CD14-positive monocyte (primary cell): ENCODE measurements around the gene EIF2AK2. TPM values are rescaled to one million over a fixed set of nuclear protein-coding genes. Genes with fewer than 3 reads are reported as not detected.

Experiments
- DNase-seq, 3 donors: peaks; one replicate each; pipeline ENCODE4 v3.0.0-alpha.2; 2011 to 2022
- H2AFZ ChIP-seq: 2 replicates; pipeline ENCODE4 v1.6.0; 2012; ENCODE audit warnings: mild to moderate bottlenecking, low read depth, low read length, inconsistent platforms; ENCODE audit not compliant: insufficient read depth, poor library complexity, severe bottlenecking
- H3K27ac ChIP-seq, 2 donors: 1 replicate in 1 of 2; 2 replicates in 1 of 2; pipeline ENCODE4 v1.5.1; 2012 to 2013; ENCODE audit warnings: low read length in 2 of 2, control low read depth in 1 of 2, inconsistent platforms in 1 of 2, low read depth in 1 of 2, mild to moderate bottlenecking in 1 of 2
- H3K27me3 ChIP-seq, 2 donors: one replicate each; pipeline versions ENCODE4 v1.6.0 to v1.6.1; 2011 to 2013; ENCODE audit warnings: low read length in 2 of 2; ENCODE audit not compliant: control insufficient read depth in 2 of 2, insufficient read depth in 2 of 2
- H3K36me3 ChIP-seq, 2 donors: replicated peaks in 1 of 2; 1 replicate in 1 of 2; 2 replicates in 1 of 2; pipeline versions ENCODE4 v1.5.1 to v1.6.1; 2012 to 2013; ENCODE audit warnings: low read length in 2 of 2, control low read depth in 1 of 2, inconsistent platforms in 1 of 2, mild to moderate bottlenecking in 1 of 2; ENCODE audit not compliant: insufficient read depth in 2 of 2, control insufficient read depth in 1 of 2
- H3K4me1 ChIP-seq, 2 donors: 1 replicate in 1 of 2; 2 replicates in 1 of 2; pipeline versions ENCODE4 v1.5.1 to v1.6.1; 2012 to 2013; ENCODE audit warnings: low read length in 2 of 2, control low read depth in 1 of 2, inconsistent platforms in 1 of 2, mild to moderate bottlenecking in 1 of 2, moderate library complexity in 1 of 2; ENCODE audit not compliant: insufficient read depth in 2 of 2, control insufficient read depth in 1 of 2
- H3K4me2 ChIP-seq: replicated peaks from 2 replicates; pipeline ENCODE3; 2012; ENCODE audit warnings: low read length, moderate library complexity, mild to moderate bottlenecking; ENCODE audit not compliant: poor library complexity, severe bottlenecking; ENCODE audit errors: extremely low read depth
- H3K4me3 ChIP-seq, 3 experiments: fragments of 200-600 bp in 1 of 3; sonication (generic) in 1 of 3; replicated peaks in 1 of 3; 1 replicate in 2 of 3; 2 replicates in 1 of 3; pipeline ENCODE4 v1.5.1; 2011 to 2013; ENCODE audit warnings: low read length in 3 of 3, mild to moderate bottlenecking in 3 of 3, control low read depth in 2 of 3, low read depth in 2 of 3, inconsistent platforms in 1 of 3, moderate library complexity in 1 of 3
- H3K79me2 ChIP-seq: 2 replicates; pipeline ENCODE4 v1.6.0; 2012; ENCODE audit warnings: mild to moderate bottlenecking, control low read depth, inconsistent platforms, low read length, moderate library complexity; ENCODE audit not compliant: insufficient read depth
- H3K9ac ChIP-seq: 2 replicates; pipeline ENCODE4 v1.6.0; 2017; ENCODE audit warnings: low read length, mild to moderate bottlenecking; ENCODE audit not compliant: insufficient read depth, poor library complexity, severe bottlenecking
- H3K9me3 ChIP-seq, 2 donors: replicated peaks in 1 of 2; 1 replicate in 1 of 2; 2 replicates in 1 of 2; pipeline versions ENCODE4 v1.5.1 to v1.6.1; 2012 to 2013; ENCODE audit warnings: low read length in 2 of 2, control low read depth in 1 of 2; ENCODE audit not compliant: control insufficient read depth in 1 of 2, insufficient read depth in 1 of 2
- H4K20me1 ChIP-seq: 2 replicates; pipeline ENCODE4 v1.6.0; 2012; ENCODE audit warnings: mild to moderate bottlenecking, low read length, control low read depth, moderate library complexity; ENCODE audit not compliant: insufficient read depth
- H3K27ac Mint-ChIP-seq, 7 donors: one replicate each; pipeline ENCODE4 v1.8.0; 2020; ENCODE audit warnings: mild to moderate bottlenecking in 7 of 7, mixed read lengths in 7 of 7, moderate library complexity in 6 of 7, inconsistent platforms in 2 of 7
- H3K27me3 Mint-ChIP-seq, 3 donors: one replicate each; pipeline ENCODE4 v1.8.0; 2021 to 2022; ENCODE audit warnings: low read depth in 3 of 3, mild to moderate bottlenecking in 3 of 3, mixed read lengths in 3 of 3, moderate library complexity in 3 of 3, inconsistent platforms in 1 of 3
- H3K36me3 Mint-ChIP-seq, 2 donors: one replicate each; pipeline ENCODE4 v1.8.0; 2020; ENCODE audit warnings: mixed read lengths in 2 of 2, inconsistent platforms in 1 of 2, mild to moderate bottlenecking in 1 of 2
- H3K4me1 Mint-ChIP-seq: one replicate; pipeline ENCODE4 v1.8.0; 2020; ENCODE audit warnings: mild to moderate bottlenecking, mixed read lengths
- H3K4me3 Mint-ChIP-seq, 2 donors: one replicate each; pipeline ENCODE4 v1.8.0; 2020; ENCODE audit warnings: mild to moderate bottlenecking in 2 of 2, mixed read lengths in 2 of 2, moderate library complexity in 1 of 2
- H3K9me3 Mint-ChIP-seq, 7 donors: one replicate each; pipeline ENCODE4 v1.8.0; 2020 to 2022; ENCODE audit warnings: mixed read lengths in 7 of 7, mild to moderate bottlenecking in 6 of 7, moderate library complexity in 6 of 7, inconsistent platforms in 2 of 7
- WGBS: methylation state at CpG from one replicate; pipeline ENCODE4 v1.1.5; 2013; ENCODE audit warnings: missing lambda C conversion rate; ENCODE audit not compliant: insufficient coverage; 5-methylcytosine and 5-hydroxymethylcytosine counted together
- intact Hi-C, 2 donors: fragments of 100-400 bp; cut with micrococcal nuclease; formaldehyde crosslinking; loops; one replicate each; pipeline versions ENCODE4 v1.15.0 to v1.15.1; 2023
- polyA plus RNA-seq, 3 donors: library from polyadenylated mRNA; depleted of rRNA in 1 of 3; unstranded in 2 of 3; stranded (reverse) in 1 of 3; fragments of 300-500 nt in 2 of 3; fragments of >200 nt in 1 of 3; fragmentation: Illumina TruSeq in 2 of 3; gene quantifications; 1 replicate in 2 of 3; 2 replicates in 1 of 3; pipeline ENCODE4 v1.2.3, GENCODE V29; 2012 to 2021
- TF ChIP-seq, protein P1 (sequence below): fragments of 200-600 bp; IDR thresholded peaks from one replicate; pipeline ENCODE4 v1.8.0; 2022; ENCODE audit warnings: antibody characterized with exemption, mild to moderate bottlenecking

Gene EIF2AK2
- polyA plus RNA-seq, 3 donors, result 7.9 to 23.4 (median 17.6) TPM

DNA sequence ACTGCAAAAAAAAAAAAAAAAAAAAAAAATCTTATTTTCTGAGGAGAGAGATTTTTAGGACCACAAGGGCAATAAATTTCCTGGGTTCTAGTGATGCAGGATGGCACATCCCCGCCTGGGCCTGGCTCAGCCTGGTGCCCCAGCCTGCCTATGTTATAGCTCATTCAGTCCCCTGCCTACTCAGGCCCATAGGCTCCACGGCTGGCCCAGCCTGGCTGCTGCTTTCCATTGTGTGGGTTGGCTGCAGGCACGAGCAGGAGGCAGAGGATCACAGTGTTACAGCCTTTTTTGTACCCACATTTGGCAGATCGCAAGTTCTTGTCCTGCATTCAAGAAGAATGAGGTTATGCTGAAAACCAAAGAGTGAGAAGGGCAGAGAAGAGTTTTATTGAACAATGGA lies 34.5 kb upstream of the EIF2AK2 start:
- Mint-ChIP-seq H3K27ac (peak overlapping the region in 2 of 7 donors; percentile 10 to 35), H3K4me3 (no peak overlapping the region), H3K9me3 (peaks cover 0 to 5% (median 0%) of the 10 kb centered on the region in 7 donors), H3K27me3 (peaks cover 0 to 4% (median 2%) of the 10 kb centered on the region in 3 donors), H3K36me3 (no peaks in the 10 kb centered on the region), H3K4me1 (peaks cover 24% of the 10 kb centered on the region)
- Histone ChIP-seq H3K4me1 (peaks cover 14 to 29% of the 10 kb centered on the region in 2 donors), H3K27me3 (no peaks in the 10 kb centered on the region), H3K4me3 (no peak overlapping the region), H3K27ac (no peak overlapping the region), H3K79me2 (peaks cover under 1% of the 10 kb centered on the region), H2AFZ (no peak overlapping the region), H3K4me2 (no peak overlapping the region), H3K36me3 (no peaks in the 10 kb centered on the region), H3K9ac (no peak overlapping the region), H3K9me3 (no peaks in the 10 kb centered on the region), H4K20me1 (no peaks in the 10 kb centered on the region)
- no peak for DNase-seq
- 95% methylated on average over 4 of the region's 4 CpGs for WGBS
- intact Hi-C loops, result no loop called here
- TF ChIP-seq, protein P1, sequence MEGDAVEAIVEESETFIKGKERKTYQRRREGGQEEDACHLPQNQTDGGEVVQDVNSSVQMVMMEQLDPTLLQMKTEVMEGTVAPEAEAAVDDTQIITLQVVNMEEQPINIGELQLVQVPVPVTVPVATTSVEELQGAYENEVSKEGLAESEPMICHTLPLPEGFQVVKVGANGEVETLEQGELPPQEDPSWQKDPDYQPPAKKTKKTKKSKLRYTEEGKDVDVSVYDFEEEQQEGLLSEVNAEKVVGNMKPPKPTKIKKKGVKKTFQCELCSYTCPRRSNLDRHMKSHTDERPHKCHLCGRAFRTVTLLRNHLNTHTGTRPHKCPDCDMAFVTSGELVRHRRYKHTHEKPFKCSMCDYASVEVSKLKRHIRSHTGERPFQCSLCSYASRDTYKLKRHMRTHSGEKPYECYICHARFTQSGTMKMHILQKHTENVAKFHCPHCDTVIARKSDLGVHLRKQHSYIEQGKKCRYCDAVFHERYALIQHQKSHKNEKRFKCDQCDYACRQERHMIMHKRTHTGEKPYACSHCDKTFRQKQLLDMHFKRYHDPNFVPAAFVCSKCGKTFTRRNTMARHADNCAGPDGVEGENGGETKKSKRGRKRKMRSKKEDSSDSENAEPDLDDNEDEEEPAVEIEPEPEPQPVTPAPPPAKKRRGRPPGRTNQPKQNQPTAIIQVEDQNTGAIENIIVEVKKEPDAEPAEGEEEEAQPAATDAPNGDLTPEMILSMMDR, result no peak

DNA sequence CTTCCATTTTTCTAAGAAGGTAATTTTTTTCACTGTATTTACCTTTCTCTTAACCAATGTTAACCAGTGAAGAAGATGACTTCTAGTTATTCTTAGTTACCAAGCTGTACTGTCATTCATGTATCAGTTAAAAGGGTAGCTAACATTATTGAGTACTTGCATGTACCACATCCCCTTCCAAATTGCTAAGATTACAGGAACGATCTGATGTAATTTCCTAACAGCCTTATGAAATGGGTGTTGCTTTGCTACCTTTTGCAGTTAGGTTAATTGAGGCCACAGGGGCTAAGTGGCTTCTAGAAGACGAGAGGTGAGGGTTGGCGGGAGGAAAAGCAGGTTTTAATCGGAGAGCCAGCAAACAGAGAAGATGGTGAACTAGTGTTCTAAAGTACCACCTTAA lies 33.5 kb upstream of the EIF2AK2 start:
- H3K9ac ChIP-seq, result no peak overlapping the region
- H3K36me3 ChIP-seq, result no peaks in the 10 kb centered on the region
- H3K79me2 ChIP-seq, result no peaks in the 10 kb centered on the region
- H2AFZ ChIP-seq, result peak overlapping the region; percentile 4
- peaks cover 14 to 24% of the 10 kb centered on the region in 2 donors for H3K4me1 ChIP-seq
- H3K27ac ChIP-seq, result peak overlapping the region in 1 of 2 donors; percentile 53
- no peaks in the 10 kb centered on the region for H3K27me3 ChIP-seq
- H3K9me3 ChIP-seq, result no peaks in the 10 kb centered on the region
- TF ChIP-seq, protein P1, result no peak
- H3K9me3 Mint-ChIP-seq, result peaks cover 0 to 5% (median 0%) of the 10 kb centered on the region in 7 donors
- H3K27me3 Mint-ChIP-seq, result peaks cover 0 to 5% (median 2%) of the 10 kb centered on the region in 3 donors
- no peaks in the 10 kb centered on the region for H3K36me3 Mint-ChIP-seq
- peak overlapping the region in 6 of 7 donors; percentile 21 to 92 (median 72) for H3K27ac Mint-ChIP-seq
- H3K4me1 Mint-ChIP-seq, result peaks cover 23% of the 10 kb centered on the region
- H4K20me1 ChIP-seq, result no peaks in the 10 kb centered on the region
- peak in 2 of 3 donors; percentile 9 for DNase-seq
- H3K4me3 ChIP-seq, result no peak overlapping the region
- H3K4me2 ChIP-seq, result no peak overlapping the region
- no peak overlapping the region for H3K4me3 Mint-ChIP-seq
- no CpG with 5 or more reads among the region's 4 CpGs for WGBS
- intact Hi-C loops, result no loop called here
